Stimulated activated CD4-positive, alpha-beta T cell treated with anti-CD3 and anti-CD28 coated beads, Interleukin-12 subunit alpha, Interleukin-12 subunit beta, amount 100 ng/mL, for 48 hours (primary cell): ENCODE measurements around the gene SPON1.
"Not testable (repeated sequence)": the region's sequence is repeated elsewhere in the genome, so short reads cannot be mapped to it uniquely, and the experiment has no call there.

Experiments
- DNase-seq, 3 donors: peaks; one replicate each; pipeline ENCODE4 v3.0.0-alpha.2; 2020; ENCODE audit warnings: low read depth in 2 of 3, low spot score in 1 of 3

SPON1 gene

DNA sequence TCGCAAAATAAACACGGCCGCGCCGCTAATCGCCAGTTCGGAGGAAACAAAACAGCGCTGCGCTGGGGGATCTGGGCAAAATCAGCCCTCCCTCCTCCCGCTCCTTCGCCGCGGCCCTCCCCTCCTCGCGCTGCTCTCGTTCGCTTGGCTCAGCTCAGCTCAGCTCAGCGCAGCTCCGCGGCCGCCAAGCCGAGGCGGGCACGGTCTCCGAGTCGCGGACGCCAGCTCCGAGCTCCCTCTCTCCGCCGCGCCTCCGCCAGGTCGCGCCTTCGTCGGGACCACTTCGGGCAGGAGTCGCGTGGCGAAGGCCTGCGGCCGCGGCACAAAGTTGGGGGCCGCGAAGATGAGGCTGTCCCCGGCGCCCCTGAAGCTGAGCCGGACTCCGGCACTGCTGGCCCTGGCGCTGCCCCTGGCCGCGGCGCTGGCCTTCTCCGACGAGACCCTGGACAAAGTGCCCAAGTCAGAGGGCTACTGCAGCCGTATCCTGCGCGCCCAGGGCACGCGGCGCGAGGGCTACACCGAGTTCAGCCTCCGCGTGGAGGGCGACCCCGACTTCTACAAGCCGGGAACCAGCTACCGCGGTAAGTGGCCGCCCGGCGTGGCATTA, at the start of gene SPON1:
TSS of gene SPON1 (plus strand) at position 162 of the 607 bp plus-strand sequence. CDS start at position 344, 182 bp downstream.
- DNase-seq = no peak

DNA sequence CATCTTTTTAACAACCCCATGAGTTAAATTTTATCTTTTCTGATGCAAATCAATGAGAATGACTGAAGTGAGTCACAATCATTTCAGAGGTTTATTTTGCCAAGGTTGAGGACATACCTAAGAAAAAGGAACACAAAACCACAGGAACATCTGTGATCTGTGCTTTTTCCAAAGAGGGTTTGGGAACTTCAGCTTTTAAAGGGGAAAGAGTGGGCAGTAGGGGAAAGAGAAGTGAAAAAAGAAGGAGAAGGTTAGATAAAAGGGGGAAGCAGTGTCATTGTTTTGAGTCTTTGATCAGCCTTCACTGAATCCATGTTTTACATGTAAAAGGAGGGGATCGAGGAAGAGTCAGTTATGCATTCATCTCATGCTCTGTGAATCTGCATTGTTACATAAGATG, 45.3 kb upstream of the SPON1 start:
- no peak for DNase-seq

DNA sequence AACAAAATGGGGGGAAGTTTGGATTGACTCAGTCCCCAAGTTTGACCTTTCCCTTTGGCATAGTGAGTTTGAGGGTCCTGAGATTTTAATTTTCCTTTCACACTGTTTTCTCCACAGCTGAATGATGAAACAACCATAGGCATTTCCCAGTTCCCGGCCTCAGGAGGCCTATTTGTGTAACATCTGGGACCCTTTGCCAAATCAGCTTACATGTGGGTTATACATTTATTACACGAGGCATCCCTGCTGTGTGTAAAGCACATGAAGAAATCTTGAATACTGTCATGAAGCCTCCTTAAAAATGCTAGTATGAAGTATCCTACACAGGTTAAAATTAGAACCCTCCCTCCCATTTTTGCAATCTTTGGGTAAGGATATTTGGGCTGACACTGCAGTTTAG, 44.6 kb upstream of the SPON1 start:
- no peak for DNase-seq

DNA sequence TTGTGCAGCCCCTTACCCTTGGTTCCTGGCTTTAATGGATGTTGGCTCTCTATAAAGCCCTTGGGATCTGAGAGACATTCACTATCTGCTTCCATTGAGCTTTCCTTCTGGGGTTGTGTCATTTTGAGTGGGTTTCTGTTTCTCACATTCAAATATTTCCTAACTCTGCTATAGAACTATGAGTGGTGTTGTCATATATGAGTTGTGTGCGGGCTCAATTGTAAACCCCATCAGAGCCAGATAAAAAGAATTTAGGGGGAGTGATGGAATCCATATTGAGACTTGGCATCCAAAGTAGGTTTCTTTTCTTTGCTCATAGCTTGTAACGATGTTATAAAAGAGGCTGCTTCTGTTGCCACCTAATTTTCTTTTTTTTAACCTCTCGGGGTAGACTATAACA, 41.8 kb upstream of the SPON1 start:
- no peak for DNase-seq

DNA sequence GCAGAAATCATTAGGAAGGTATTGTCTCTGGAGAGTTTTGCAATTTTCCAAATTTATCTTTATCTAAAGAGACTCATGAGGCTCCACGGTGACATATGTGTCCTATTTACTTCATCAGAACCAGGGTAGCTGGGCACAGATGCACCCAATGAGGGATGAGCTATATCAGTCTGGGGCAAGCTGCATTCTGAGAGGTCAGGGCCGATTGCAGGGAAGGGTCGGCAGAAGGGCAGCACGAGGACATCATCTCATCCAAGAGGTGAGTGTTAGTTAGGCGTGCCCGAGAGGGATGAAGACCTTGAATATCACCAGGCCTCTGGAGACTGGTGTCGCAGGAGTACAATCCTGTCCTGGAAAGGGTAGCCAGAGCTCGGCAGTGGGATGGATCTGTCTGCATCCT, 41.0 kb upstream of the SPON1 start:
- DNase-seq = no peak

DNA sequence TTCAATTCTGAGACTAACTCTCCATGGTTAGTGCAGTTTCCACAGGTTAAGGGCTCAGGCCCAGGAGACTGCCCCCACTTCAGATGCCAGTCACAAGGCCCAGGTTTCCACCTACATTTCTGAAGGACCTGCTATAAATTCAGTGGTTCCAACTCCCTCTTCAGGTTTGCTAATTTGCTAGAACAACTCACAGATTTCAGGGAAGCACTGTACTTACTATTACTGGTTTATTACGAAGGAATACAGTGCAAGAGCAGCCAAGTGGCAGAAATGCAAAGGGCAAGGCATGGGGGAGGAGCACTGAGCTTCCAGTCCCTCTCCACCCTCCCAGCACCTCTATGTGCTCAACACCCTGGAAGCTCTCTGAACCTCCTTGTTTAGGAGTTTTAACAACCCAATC, 39.3 kb upstream of the SPON1 start:
- no peak for DNase-seq

DNA sequence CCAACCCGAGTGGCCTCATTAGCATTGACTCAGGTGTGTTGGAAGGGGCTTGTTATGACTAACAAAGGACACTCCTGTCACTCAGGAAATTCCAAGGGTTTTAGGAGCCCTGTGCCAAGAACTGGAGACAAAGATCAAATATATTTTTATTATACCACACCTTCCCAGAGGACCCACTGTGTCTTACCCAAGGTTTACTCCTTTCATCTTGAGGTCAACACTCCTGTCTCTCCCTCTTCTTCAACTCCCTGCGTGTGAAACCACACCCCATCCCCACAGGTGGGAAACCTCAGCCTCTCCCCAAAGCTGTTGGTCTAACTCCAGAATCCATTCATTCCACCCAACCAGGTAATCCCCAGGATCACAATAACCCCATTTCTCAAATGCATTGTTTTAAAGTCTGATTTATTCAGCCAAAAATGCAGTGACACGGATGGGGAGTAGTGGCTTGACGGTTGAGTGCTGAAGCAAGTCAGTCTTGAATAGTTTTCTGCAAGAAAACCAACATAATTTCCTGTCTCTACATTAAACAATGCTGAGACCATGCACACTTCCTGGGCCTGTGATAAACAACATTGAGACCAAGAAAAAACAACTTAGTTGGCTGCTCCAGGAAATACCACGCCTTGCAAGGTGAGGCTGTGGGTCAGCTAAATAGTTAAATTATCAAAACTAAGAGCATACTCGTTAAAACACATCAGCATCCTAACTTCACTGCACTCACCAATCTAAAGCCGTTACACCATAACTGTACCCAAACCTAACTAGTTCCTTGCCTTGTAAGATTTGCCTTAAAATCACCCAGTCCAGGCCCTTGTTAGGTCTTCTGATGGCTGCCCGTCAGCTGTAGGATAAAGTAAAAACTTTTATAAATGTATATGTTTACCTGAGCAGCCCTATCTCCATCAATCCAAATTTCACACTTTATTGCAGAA, 38.5 kb upstream of the SPON1 start:
- DNase-seq = no peak

DNA sequence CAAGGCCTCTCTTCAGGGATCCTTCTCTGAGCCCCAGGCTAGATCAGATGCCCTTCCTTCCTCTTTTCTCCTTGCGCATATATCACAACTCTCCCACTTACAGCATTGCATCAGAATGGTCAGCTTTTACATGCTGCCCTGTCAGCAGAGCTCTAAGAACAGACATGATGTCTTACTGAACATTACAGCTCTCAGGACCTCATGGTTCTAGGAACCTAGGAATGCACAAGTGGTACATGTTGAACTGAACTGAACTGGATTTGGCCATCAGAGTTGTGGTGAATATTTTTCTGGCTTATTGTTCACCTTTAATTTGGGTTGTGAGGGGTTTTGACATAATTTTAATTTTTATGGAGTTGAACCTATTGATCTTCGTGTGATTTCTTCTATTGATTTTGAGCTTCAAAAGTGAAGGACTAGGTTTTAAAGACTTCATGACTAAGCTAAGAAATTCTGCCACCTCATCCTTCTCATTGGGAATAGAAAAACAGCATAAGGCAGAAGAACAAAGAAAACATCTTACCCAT, 37.7 kb upstream of the SPON1 start:
- DNase-seq = no peak

DNA sequence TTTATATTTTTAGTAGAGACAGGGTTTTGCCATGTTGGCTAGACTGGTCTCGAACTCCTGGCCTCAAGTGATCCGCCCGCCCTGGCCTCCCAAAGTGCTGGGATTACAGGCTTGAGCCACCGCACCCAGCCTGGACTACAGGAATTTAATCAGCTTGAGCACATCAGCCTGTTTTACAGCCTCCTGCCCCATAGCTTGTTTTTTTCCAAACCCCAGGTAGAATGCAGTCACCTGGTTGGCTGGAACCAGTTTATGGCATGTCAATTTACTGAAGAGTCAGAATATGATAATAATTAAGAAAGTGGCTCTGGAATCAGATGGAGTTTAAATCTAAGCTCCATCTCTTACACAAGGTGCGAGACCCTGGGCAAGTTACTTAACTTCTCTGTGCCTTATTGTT, 36.2 kb upstream of the SPON1 start:
- not testable (repeated sequence) for DNase-seq

DNA sequence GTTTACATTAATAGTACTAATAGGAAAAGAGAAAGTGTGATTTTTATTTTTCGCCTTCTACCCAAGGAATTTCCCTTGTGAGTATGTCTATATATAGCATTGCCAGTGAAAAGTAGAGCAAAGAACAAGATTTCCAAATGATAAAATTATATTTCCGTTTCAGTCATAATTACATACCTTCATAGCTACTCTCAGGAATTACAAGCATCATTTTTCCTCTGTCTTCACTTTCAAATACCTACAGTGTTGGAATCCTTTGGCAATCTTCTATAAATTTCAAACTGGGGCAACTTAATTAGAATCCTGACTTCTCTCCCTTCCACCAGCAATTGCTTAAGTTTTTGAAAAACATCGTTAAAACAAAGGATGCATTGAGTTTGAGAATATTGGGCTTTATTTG, 35.5 kb upstream of the SPON1 start:
- no peak for DNase-seq

DNA sequence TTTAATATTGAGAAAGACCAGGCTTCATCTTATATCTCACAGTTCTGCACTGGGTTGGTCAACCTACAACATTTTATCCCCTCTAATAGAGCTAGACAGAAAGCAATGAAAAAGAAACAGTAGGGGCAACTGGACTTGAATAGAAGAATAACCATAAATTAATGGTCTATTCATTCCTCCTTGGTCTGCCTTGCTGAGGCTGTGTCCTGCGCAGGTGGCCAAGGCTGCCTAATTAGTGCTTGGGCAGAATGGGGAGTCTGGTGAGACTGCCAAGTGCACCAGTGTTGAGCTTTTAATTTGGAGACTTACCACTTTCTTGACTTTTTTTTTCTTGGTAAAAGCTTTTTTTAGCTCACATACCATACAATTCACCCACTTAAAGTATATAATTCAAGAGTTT, 35.0 kb upstream of the SPON1 start:
- no peak for DNase-seq

DNA sequence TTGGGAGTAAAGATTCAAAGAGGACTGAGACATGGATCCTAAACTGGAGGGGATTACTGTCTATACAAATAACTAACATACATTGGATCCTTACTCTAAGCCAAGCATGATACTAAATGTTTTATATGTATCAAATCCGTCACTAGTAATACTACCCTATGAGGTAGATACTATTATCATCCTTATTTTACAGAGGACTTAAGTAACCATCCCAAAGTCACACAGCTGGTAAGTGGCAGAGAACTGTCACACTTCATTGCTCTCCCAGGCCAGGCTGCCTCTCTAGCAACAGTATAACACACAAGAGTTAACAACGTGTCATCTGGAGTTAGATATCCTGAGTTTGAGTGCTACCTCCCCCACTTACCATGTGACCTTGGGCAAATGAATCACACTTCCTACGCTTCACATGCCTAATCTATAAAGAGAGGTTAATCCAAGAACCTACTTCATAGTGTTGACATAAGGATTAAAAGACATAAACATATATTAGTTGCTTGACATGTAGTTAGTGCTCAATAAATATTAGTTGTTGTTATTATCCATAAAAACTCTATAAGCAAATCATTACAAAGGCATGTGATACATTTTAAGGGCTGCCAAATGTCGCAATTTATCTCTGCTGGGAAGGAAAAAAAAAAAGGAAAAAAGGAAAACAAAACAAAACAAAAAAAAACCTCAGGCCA, 33.8 kb upstream of the SPON1 start:
- DNase-seq = no peak

DNA sequence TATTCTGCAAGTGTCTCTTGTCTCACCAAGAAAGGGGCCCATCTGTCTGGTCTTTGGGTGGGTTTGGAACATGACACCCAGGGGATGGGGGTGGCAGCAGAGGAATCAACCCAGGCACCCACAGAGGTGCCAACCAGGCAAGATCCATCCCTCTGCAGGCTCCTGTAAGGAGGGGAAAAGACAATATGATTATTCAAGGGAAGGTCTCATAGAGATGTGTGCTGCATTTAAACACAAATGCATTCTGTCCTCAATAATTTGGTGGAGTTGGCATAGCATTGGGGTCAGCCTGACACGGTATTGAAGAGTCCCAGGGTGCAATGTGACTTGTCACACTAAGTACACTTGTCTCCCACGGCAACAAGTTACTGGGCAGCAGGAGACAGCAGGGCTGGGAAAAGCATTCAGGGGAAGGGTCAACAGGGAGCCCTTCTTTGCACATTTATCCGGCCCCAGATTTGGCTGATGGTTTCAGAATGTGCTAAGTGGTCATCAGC, 33.1 kb upstream of the SPON1 start:
- DNase-seq = no peak

DNA sequence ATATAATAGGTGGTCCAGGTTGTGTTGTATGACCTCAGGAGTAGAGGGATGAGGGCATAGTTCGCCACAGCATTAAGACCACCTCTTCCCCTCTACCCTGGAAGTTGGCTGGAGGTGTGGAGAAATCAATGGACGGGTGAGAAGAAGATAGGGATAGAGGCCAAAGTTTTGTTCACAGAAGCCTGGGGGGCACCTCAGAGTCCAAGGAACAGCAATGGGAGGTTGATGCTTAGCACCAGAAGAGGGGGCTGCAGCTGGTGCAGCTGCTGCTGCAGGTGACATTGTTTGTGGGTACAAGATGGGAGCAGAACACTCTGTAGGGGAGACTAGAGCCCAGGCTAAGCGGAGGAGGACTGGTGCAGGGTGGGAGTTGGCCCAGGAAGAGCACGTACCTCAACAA, 31.2 kb upstream of the SPON1 start:
- DNase-seq = no peak

DNA sequence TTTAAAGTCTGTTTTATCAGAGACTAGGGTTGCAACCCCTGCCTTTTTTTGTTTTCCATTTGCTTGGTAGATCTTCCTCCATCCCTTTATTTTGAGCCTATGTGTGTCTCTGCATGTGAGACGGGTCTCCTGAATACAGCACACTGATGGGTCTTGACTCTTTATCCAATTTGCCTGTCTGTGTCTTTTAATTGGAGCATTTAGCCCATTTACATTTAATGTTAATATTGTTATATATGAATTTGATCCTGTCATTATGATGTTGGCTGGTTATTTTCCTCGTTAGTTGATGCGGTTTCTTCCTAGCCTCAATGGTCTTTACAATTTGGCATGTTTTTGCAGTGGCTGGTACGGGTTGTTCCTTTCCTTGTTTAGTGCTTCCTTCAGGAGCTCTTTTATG, 25.4 kb upstream of the SPON1 start:
- DNase-seq = not testable (repeated sequence)

DNA sequence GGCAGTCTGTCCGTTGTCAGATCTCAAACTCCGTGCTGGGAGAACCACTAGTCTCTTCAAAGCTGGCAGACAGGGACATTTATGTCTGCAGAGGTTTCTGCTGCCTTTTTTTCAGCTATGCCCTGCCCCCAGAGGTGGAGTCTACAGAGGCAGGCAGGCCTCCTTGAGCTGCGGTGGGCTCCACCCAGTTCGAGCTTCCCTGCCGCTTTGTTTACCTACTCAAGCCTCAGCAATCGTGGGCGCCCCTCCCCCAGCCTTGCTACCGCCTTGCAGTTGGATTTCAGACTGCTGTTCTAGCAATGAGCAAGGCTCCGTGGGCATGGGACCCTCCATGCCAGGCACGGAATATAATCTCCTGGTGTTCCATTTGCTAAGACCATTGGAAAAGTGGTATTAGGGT, 23.7 kb upstream of the SPON1 start:
- DNase-seq = not testable (repeated sequence)

DNA sequence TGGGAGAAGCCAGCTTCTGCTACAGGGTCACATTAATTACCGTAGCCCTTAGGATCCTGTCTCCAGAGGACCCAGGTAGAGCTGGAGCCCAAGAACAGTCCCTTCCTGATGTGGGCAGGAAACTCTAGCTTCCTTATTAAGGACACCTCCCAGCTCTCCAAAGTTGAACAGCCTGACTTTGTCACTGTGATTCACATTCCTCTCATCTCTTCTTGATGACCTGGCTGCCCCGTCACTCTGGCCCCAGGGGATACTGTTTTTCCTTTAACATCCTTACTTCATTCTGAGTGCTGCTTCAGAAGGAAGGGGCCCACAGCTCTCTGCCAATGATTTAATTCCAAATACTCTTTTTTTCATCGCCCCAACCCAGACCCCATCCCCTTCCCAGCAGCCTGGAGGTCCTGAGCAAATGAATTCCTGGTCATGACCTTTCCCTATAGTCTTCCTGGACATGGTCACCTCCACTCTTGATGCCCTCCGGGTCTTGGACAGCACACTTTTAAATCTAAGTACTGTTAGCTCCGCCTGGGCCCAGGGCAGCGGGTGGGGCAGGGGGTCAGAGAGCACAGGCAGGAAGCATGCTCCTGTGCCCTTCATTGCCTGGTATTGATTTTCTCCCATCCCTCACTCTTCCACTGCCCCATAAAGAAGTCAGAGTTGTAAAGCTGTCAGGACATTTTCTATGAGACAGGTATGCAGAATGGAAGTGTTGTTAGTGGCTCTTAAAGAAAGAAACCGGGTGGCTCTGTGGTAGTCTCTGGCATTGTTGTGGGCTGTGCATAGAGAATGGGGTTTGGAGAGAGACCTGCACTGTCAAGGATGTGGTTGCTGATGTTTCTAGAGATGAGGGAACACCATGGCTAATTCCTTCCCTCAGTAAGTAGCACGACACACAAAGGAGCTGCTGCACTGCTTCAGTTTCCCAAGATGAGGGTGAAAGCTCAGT, 22.3 kb upstream of the SPON1 start:
- DNase-seq = no peak

DNA sequence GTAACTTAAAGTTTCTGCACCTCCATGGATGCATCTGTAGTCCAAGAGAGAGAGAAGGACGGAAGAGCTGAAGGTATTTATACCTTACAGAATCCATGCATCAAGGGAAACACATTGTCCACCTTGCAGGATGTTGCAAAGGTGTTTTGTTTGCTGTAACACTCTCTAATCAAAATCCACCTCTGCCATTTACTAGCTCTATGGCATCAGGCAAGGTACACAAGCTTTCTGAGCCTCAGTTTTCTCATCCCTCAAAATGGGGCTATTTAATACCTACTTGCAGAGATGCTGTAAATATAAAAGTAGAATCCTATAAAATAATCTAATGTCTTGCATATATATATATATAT, 21.6 kb upstream of the SPON1 start:
- DNase-seq = no peak

DNA sequence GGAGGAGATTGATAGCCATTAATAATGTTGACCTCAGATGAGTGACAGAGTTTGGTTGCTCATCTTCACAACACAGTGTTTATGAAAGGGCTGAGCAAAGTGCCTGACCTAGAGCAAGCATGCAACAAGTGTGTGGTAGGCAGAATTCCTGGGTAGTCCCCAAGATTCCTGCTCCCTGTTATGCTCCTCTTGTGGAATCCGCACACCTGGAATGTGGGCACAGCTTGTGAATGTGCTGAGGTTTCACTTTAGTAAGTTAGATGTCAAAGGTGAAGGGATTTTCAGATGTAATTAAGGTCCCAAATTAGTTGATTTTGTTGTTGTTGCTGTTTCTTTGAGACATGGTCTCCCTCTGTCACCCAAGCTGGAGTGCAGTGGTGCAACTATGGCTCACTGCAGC, 20.7 kb upstream of the SPON1 start:
- DNase-seq = no peak

DNA sequence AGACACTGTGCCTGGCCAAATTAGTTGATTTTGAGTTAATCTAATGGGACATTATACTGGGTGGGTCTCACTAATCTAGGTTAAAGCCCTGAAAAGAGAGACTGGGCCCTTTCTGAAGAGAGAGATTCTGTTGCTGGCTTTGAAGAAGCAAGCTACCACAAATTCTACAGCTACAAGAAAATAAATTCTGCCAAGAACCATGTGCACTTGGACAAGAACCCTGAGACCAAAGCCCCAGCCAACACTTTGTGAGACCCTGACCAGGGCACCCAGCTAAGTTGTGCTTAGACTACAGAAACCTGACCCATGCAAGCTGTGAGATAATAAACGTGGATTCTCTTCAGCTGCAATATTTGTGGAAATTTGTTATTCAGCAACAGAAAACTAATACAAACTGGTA, 20.1 kb upstream of the SPON1 start:
- DNase-seq = no peak

DNA sequence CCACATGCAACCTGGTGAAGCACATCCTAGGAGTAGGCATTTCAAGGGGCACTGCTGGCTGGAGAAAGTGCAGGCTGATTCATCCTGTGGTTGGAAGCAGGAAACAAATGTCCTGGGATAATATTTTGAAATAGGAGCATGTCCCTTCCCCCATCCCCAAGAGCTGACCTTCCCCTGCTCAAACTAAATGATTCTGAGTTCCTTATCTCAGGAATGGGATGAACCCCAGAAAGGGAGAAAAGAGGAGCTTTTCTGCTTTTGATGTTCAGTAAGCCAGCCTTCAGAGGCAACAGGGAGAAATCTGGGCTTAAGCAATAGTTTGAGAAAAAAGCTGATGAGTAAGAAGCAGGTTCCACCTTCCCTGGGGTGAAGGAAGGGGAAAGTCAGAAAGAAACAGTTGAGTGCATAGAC, 19.5 kb upstream of the SPON1 start:
- DNase-seq = no peak
